SU-DHL-6 (cell line): ENCODE results near the gene C2orf92.

ENCODE experiments used
- H2AFZ ChIP-seq: fragments of 200-600 bp; sonication (generic); 2 replicates; pipeline ENCODE4 v1.6.1; 2014; ENCODE audit warnings: low read depth, mild to moderate bottlenecking, moderate library complexity, mixed read lengths, antibody characterized with exemption, low read length; ENCODE audit not compliant: severe bottlenecking
- H3F3A ChIP-seq: fragments of 200-600 bp; shearing (Covaris generic); 2 replicates; pipeline ENCODE4 v1.6.0; 2016; ENCODE audit warnings: antibody characterized with exemption, mild to moderate bottlenecking; ENCODE audit not compliant: insufficient read depth
- H3K27ac ChIP-seq: fragments of 200-600 bp; sonication (generic); 2 replicates; pipeline ENCODE4 v1.5.1; 2016; ENCODE audit warnings: low read depth, mild to moderate bottlenecking, low read length, moderate library complexity, mixed read lengths
- H3K27me3 ChIP-seq: fragments of 200-600 bp; sonication (generic), shearing (Covaris generic); 2 replicates; pipeline ENCODE4 v1.6.0; 2014; ENCODE audit warnings: mild to moderate bottlenecking, low read length
- H3K36me3 ChIP-seq: fragments of 200-600 bp; sonication (generic); 2 replicates; pipeline ENCODE4 v1.6.1; 2014; ENCODE audit warnings: mild to moderate bottlenecking, low read length, mixed read lengths
- H3K4me2 ChIP-seq: fragments of 300-600, 200-600 bp; shearing (Covaris generic), sonication (generic); 2 replicates; pipeline ENCODE4 v1.6.0; 2014; ENCODE audit warnings: low read length, low read depth, mild to moderate bottlenecking; ENCODE audit not compliant: poor library complexity, severe bottlenecking
- H3K4me3 ChIP-seq: fragments of 200-600 bp; sonication (generic); 2 replicates; pipeline ENCODE4 v1.5.1; 2014; ENCODE audit warnings: antibody characterized with exemption, low read length, mild to moderate bottlenecking, mixed read lengths; ENCODE audit not compliant: insufficient read depth, poor library complexity, severe bottlenecking
- H3K79me2 ChIP-seq: fragments of 200-600 bp; sonication (generic); 2 replicates; pipeline ENCODE4 v1.6.1; 2014; ENCODE audit warnings: mild to moderate bottlenecking, low read length, moderate library complexity; ENCODE audit not compliant: insufficient read depth
- H3K9ac ChIP-seq: fragments of 200-600 bp; sonication (generic); 2 replicates; pipeline ENCODE4 v1.7.0; 2014; ENCODE audit warnings: mild to moderate bottlenecking, low read length
- H3K9me2 ChIP-seq: fragments of 200-600 bp; sonication (generic); replicated peaks from 2 replicates; pipeline ENCODE4 v1.6.1; 2014; ENCODE audit warnings: low read length; ENCODE audit not compliant: insufficient read depth
- H3K9me3 ChIP-seq: fragments of 200-600 bp; sonication (generic); 2 replicates; pipeline ENCODE4 v1.6.1; 2014; ENCODE audit warnings: low read length, mixed read lengths; ENCODE audit not compliant: insufficient read depth
- H4K20me1 ChIP-seq: fragments of 200-600 bp; sonication (generic); 2 replicates; pipeline ENCODE4 v1.6.1; 2014; ENCODE audit warnings: low read depth, mild to moderate bottlenecking, antibody characterized with exemption, low read length, moderate library complexity, mixed read lengths
- CTCF ChIP-seq: fragments of 200-600 bp; sonication (generic); IDR thresholded peaks from one replicate; pipeline ENCODE4 v1.5.1; 2017; ENCODE audit warnings: antibody characterized with exemption, mild to moderate bottlenecking, low read length, moderate library complexity; ENCODE audit not compliant: insufficient read depth, poor library complexity, severe bottlenecking
- EZH2phosphoT487 ChIP-seq: fragments of 200-600 bp; sonication (generic), shearing (Covaris generic); conservative IDR thresholded peaks from 2 replicates; pipeline ENCODE4 v1.6.1; 2018; ENCODE audit warnings: mild to moderate bottlenecking, antibody characterized with exemption, low read length, moderate library complexity, mixed read lengths

The C2orf92 gene

GRCh38 chr2:97653874-97654273, 15.6 kb upstream of the C2orf92 start:
- Histone ChIP-seq H3K27me3 (no peaks in the 10 kb centered on the region), H3K9me2 (no peaks in the 10 kb centered on the region), H3K9ac (no peak overlapping the region), H3K4me2 (no peak overlapping the region), H2AFZ (no peak overlapping the region), H4K20me1 (no peaks in the 10 kb centered on the region), H3K4me3 (no peak overlapping the region), H3K27ac (no peak overlapping the region), H3F3A (0 out of 2 replicates have a peak, but pooled peaks cover 3% of the 10 kb centered on the region), H3K9me3 (no peaks in the 10 kb centered on the region), H3K79me2 (no peaks in the 10 kb centered on the region), H3K36me3 (0 out of 2 replicates have a peak, but pooled peaks cover 2% of the 10 kb centered on the region)
- TF ChIP-seq EZH2phosphoT487 (no peak), CTCF (no peak)

GRCh38 chr2:97654309-97654708, 15.2 kb upstream of the C2orf92 start:
- no peak overlapping the region for H3K9ac ChIP-seq
- H3F3A ChIP-seq, result 0 out of 2 replicates have a peak, but pooled peaks cover 3% of the 10 kb centered on the region
- H3K4me2 ChIP-seq, result no peak overlapping the region
- H3K27ac ChIP-seq, result no peak overlapping the region
- H3K79me2 ChIP-seq, result no peaks in the 10 kb centered on the region
- H4K20me1 ChIP-seq, result no peaks in the 10 kb centered on the region
- H3K4me3 ChIP-seq, result no peak overlapping the region
- H3K9me2 ChIP-seq, result no peaks in the 10 kb centered on the region
- H3K27me3 ChIP-seq, result no peaks in the 10 kb centered on the region
- 0 out of 2 replicates have a peak, but pooled peaks cover 2% of the 10 kb centered on the region for H3K36me3 ChIP-seq
- H3K9me3 ChIP-seq, result no peaks in the 10 kb centered on the region
- H2AFZ ChIP-seq, result no peak overlapping the region
- TF ChIP-seq EZH2phosphoT487 (no peak), CTCF (no peak)

- TF ChIP-seq EZH2phosphoT487, result no peak
- no peak for TF ChIP-seq CTCF
- H3K9me3 ChIP-seq, result no peaks in the 10 kb centered on the region
- no peak overlapping the region for H3K4me3 ChIP-seq
- no peak overlapping the region for H3K9ac ChIP-seq
- H3K4me2 ChIP-seq, result no peak overlapping the region
- no peak overlapping the region for H3K27ac ChIP-seq
- no peaks in the 10 kb centered on the region for H3K9me2 ChIP-seq
- no peaks in the 10 kb centered on the region for H3K79me2 ChIP-seq
- no peaks in the 10 kb centered on the region for H3K27me3 ChIP-seq
- H2AFZ ChIP-seq, result no peak overlapping the region
- H3F3A ChIP-seq, result 0 out of 2 replicates have a peak, but pooled peaks cover 3% of the 10 kb centered on the region
- H3K36me3 ChIP-seq, result 0 out of 2 replicates have a peak, but pooled peaks cover 2% of the 10 kb centered on the region
- no peaks in the 10 kb centered on the region for H4K20me1 ChIP-seq
Observed at GRCh38 chr2:97654791-97655190, 14.7 kb upstream of the C2orf92 start.
